Karpas-422 (cell line): ENCODE data around the gene DPP4. TPM values are rescaled to one million over a fixed set of nuclear protein-coding genes. Genes with fewer than 3 reads are reported as not detected.
A peak's percentile ranks its signal among the peaks of the same experiment; 100 is the strongest.

Experiments used
- DNase-seq: peaks from one replicate; pipeline ENCODE4 v3.0.0-alpha.2; 2015
- H2AFZ ChIP-seq: fragments of 200-600 bp; sonication (generic); 2 replicates; pipeline ENCODE4 v1.6.1; 2014; ENCODE audit warnings: antibody characterized with exemption, low read length, mixed read lengths
- H3K27ac ChIP-seq: fragments of 200-600 bp; sonication (generic); 2 replicates; pipeline ENCODE4 v1.5.1; 2014; ENCODE audit warnings: mild to moderate bottlenecking, low read length, moderate library complexity
- H3K27me3 ChIP-seq: fragments of 200-600 bp; sonication (generic); 2 replicates; pipeline ENCODE4 v1.6.1; 2014; ENCODE audit warnings: low read length, mixed read lengths
- H3K36me3 ChIP-seq: fragments of 200-600 bp; sonication (generic); 2 replicates; pipeline ENCODE4 v1.6.1; 2014; ENCODE audit warnings: low read length, mixed read lengths; ENCODE audit not compliant: insufficient read depth
- H3K4me1 ChIP-seq: fragments of 200-600 bp; sonication (generic); 2 replicates; pipeline ENCODE4 v1.6.1; 2014; ENCODE audit warnings: mild to moderate bottlenecking, low read length, mixed read lengths
- H3K4me2 ChIP-seq: fragments of 200-600 bp; sonication (generic); 2 replicates; pipeline ENCODE4 v1.6.1; 2014; ENCODE audit warnings: low read length, low read depth, mild to moderate bottlenecking; ENCODE audit not compliant: poor library complexity, severe bottlenecking
- H3K4me3 ChIP-seq: fragments of 200-600 bp; sonication (generic); 2 replicates; pipeline ENCODE4 v1.5.1; 2014; ENCODE audit warnings: mild to moderate bottlenecking, antibody characterized with exemption, low read length, mixed read lengths
- H3K79me2 ChIP-seq: fragments of 200-600 bp; sonication (generic); 2 replicates; pipeline ENCODE4 v1.6.1; 2014; ENCODE audit warnings: mild to moderate bottlenecking, low read length, mixed read lengths
- H3K9ac ChIP-seq: fragments of 200-600 bp; sonication (generic); 2 replicates; pipeline ENCODE4 v1.6.0; 2014; ENCODE audit warnings: low read length
- H3K9me2 ChIP-seq: fragments of 200-600 bp; sonication (generic), shearing (Covaris generic); replicated peaks from 2 replicates; pipeline ENCODE4 v1.6.0; 2014; ENCODE audit warnings: mild to moderate bottlenecking, low read length, moderate library complexity; ENCODE audit not compliant: insufficient read depth
- H3K9me3 ChIP-seq: fragments of 300-700, 200-600 bp; sonication (generic); 2 replicates; pipeline ENCODE4 v1.6.1; 2014; ENCODE audit warnings: low read length, mixed read lengths
- H4K20me1 ChIP-seq: fragments of 200-600 bp; sonication (generic); 2 replicates; pipeline ENCODE4 v1.6.1; 2014; ENCODE audit warnings: mild to moderate bottlenecking, antibody characterized with exemption, low read length, low read depth; ENCODE audit not compliant: insufficient read depth
- total RNA-seq: library from RNA; depleted of rRNA; stranded (reverse); fragments of >200 nt; shearing (Covaris generic); gene quantifications from 2 replicates; pipeline ENCODE4 v1.2.3, GENCODE V29; 2014; ENCODE audit warnings: low replicate concordance

The DPP4 gene
- total RNA-seq, 1 experiment from 2014 or later = not detected

DNA sequence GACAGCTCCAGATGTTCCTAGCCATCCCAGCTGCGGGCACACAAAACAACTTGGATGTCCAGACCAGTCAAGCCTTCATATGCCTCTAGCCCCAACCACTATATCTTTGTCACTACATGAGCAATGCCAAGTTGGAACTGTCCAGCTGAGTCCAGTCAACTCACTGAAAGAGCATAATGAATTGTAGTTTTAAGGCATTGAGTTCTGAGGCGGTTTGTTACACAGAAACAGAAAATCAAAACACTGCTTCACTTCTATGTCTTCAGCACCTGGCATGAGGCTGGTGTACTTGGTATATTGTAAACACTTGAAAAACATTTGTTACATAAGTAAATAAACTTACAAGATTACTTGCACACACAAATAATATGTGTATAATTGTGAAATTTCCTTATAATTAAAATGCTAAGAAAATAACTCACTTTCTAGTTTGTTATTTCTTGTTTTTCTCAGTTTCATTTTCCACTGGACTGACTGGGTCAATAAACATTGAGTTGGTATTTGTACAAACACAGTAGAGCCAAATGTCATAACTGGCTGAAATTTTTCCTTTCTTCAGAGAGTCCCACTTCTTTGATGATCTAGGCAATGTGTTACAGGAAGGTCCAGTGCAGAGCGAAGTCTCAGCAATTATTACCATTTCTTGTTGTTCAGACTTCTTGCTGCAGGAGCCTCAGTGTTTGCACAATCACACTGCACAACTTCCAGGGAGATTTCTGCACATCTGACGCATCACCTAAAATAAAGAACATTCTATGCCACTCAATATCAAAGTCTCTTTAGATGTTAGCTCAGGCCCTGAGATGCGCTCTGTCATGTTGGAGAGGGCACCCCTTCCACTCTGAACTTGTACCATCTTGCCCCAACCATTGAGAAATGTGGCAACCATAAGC, 38.2 kb upstream of the DPP4 start:
- DNase-seq = no peak
- no peaks in the 10 kb centered on the region for H3K27me3 ChIP-seq
- no peak overlapping the region for H2AFZ ChIP-seq
- H3K27ac ChIP-seq = no peak overlapping the region
- H3K4me2 ChIP-seq = no peak overlapping the region
- H3K79me2 ChIP-seq = no peaks in the 10 kb centered on the region
- no peaks in the 10 kb centered on the region for H3K36me3 ChIP-seq
- no peaks in the 10 kb centered on the region for H3K4me1 ChIP-seq
- H3K9me3 ChIP-seq = no peaks in the 10 kb centered on the region
- H3K9me2 ChIP-seq = no peaks in the 10 kb centered on the region
- no peak overlapping the region for H3K9ac ChIP-seq
- H4K20me1 ChIP-seq = no peaks in the 10 kb centered on the region
- no peak overlapping the region for H3K4me3 ChIP-seq

DNA sequence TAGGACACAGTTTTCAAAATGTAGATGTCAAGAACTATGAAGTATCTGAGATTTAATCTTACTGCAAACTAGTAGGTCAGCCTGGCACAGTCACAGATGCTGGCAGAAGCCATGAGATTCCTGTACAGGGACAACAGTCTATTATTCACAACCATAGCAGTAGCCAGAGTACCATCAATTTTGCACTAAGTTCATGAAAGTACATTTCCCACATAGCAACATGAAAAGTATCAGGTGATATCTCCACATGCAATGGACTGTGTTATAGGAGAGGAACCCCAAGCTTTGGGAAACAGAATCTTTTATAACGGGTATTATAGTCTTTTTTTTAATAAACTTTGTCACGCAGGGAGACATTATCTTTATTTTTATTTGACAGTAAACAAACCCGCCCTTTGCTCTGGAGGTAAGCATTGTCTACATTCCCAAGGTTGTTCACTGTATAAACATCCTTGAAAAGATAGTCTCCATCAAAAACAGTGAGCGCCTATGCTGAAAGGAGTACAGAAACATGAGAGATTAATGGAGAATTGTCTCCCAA, 33.4 kb upstream of the DPP4 start:
- Histone ChIP-seq H3K9me3 (no peaks in the 10 kb centered on the region), H3K9ac (no peak overlapping the region), H2AFZ (no peak overlapping the region), H4K20me1 (no peaks in the 10 kb centered on the region), H3K4me1 (no peaks in the 10 kb centered on the region), H3K27ac (no peak overlapping the region), H3K27me3 (no peaks in the 10 kb centered on the region), H3K36me3 (no peaks in the 10 kb centered on the region), H3K4me2 (no peak overlapping the region), H3K9me2 (no peaks in the 10 kb centered on the region), H3K79me2 (no peaks in the 10 kb centered on the region), H3K4me3 (no peak overlapping the region)
- DNase-seq = no peak

DNA sequence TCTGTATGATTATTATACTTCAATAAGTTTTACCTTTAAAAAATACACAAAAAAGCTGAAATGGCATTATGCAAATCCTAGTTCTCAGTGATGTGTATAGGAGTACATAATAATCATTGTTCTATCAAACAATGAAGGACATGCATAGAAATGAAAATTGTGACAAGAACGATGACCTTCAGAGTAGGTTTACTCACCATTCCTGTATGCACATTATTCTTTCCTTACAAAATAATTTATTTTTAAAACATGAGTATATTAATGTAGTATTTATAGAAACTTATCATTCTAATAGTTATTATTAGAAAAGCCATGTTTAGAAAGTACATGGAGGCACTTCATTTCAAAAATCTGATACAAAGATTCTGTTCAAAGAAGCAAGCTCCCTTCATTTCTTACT, 32.7 kb upstream of the DPP4 start:
- Histone ChIP-seq H3K9me2 (no peaks in the 10 kb centered on the region), H3K36me3 (no peaks in the 10 kb centered on the region), H3K9ac (no peak overlapping the region), H2AFZ (no peak overlapping the region), H4K20me1 (no peaks in the 10 kb centered on the region), H3K27me3 (no peaks in the 10 kb centered on the region), H3K9me3 (no peaks in the 10 kb centered on the region), H3K4me1 (no peaks in the 10 kb centered on the region), H3K4me2 (no peak overlapping the region), H3K27ac (no peak overlapping the region), H3K79me2 (no peaks in the 10 kb centered on the region), H3K4me3 (no peak overlapping the region)
- DNase-seq = no peak

GRCh38 chr2:162106146-162106551, 32.1 kb upstream of the DPP4 start:
- Histone ChIP-seq H3K9me2 (no peaks in the 10 kb centered on the region), H3K9me3 (no peaks in the 10 kb centered on the region), H4K20me1 (no peaks in the 10 kb centered on the region), H3K27ac (no peak overlapping the region), H3K4me1 (no peaks in the 10 kb centered on the region), H3K27me3 (no peaks in the 10 kb centered on the region), H2AFZ (no peak overlapping the region), H3K9ac (no peak overlapping the region), H3K79me2 (no peaks in the 10 kb centered on the region), H3K4me2 (no peak overlapping the region), H3K36me3 (no peaks in the 10 kb centered on the region), H3K4me3 (no peak overlapping the region)
- no peak for DNase-seq

- Histone ChIP-seq H3K4me2 (no peak overlapping the region), H4K20me1 (no peaks in the 10 kb centered on the region), H3K36me3 (no peaks in the 10 kb centered on the region), H3K9ac (no peak overlapping the region), H3K27ac (no peak overlapping the region), H3K4me3 (no peak overlapping the region), H3K27me3 (no peaks in the 10 kb centered on the region), H3K9me3 (no peaks in the 10 kb centered on the region), H3K9me2 (no peaks in the 10 kb centered on the region), H2AFZ (no peak overlapping the region), H3K4me1 (no peaks in the 10 kb centered on the region), H3K79me2 (no peaks in the 10 kb centered on the region)
- DNase-seq = peak; percentile 43
These were observed 29.5 kb upstream of the DPP4 start for GRCh38 chr2:162103443-162104009.

- no peak overlapping the region for H3K4me2 ChIP-seq
- H3K9me2 ChIP-seq = no peaks in the 10 kb centered on the region
- no peaks in the 10 kb centered on the region for H3K27me3 ChIP-seq
- no peaks in the 10 kb centered on the region for H4K20me1 ChIP-seq
- H3K36me3 ChIP-seq = no peaks in the 10 kb centered on the region
- no peak overlapping the region for H3K4me3 ChIP-seq
- H3K9ac ChIP-seq = no peak overlapping the region
- no peak for DNase-seq
- no peaks in the 10 kb centered on the region for H3K79me2 ChIP-seq
- no peak overlapping the region for H3K27ac ChIP-seq
- H2AFZ ChIP-seq = no peak overlapping the region
- H3K9me3 ChIP-seq = no peaks in the 10 kb centered on the region
- no peaks in the 10 kb centered on the region for H3K4me1 ChIP-seq
These were observed 26.6 kb upstream of the DPP4 start for GRCh38 chr2:162100579-162100978.

- no peaks in the 10 kb centered on the region for H3K79me2 ChIP-seq
- no peak overlapping the region for H3K27ac ChIP-seq
- no peaks in the 10 kb centered on the region for H4K20me1 ChIP-seq
- H3K4me2 ChIP-seq = no peak overlapping the region
- no peaks in the 10 kb centered on the region for H3K4me1 ChIP-seq
- H3K9me3 ChIP-seq = no peaks in the 10 kb centered on the region
- H3K4me3 ChIP-seq = no peak overlapping the region
- no peaks in the 10 kb centered on the region for H3K27me3 ChIP-seq
- H3K36me3 ChIP-seq = no peaks in the 10 kb centered on the region
- H3K9me2 ChIP-seq = no peaks in the 10 kb centered on the region
- H3K9ac ChIP-seq = no peak overlapping the region
- no peak overlapping the region for H2AFZ ChIP-seq
- no peak for DNase-seq
These were observed 25.8 kb upstream of the DPP4 start for GRCh38 chr2:162099836-162100235.

- Histone ChIP-seq H2AFZ (no peak overlapping the region), H3K27ac (no peak overlapping the region), H3K9me2 (no peaks in the 10 kb centered on the region), H3K79me2 (no peaks in the 10 kb centered on the region), H3K4me2 (no peak overlapping the region), H3K4me1 (no peaks in the 10 kb centered on the region), H3K9ac (no peak overlapping the region), H3K9me3 (no peaks in the 10 kb centered on the region), H3K27me3 (no peaks in the 10 kb centered on the region), H3K4me3 (no peak overlapping the region), H3K36me3 (no peaks in the 10 kb centered on the region), H4K20me1 (no peaks in the 10 kb centered on the region)
- no peak for DNase-seq
These were observed 18.9 kb upstream of the DPP4 start for GRCh38 chr2:162092658-162093556.
